Caco-2 (cell line): ENCODE results near the gene DBI. TPM values are rescaled to one million over a fixed set of nuclear protein-coding genes. Genes with fewer than 3 reads are reported as not detected.

Source experiments
- BruUV-seq: library from RNA; stranded (reverse); fragments of 400-500 nt; replicated peaks from 2 replicates; lab custom pipeline; 2021; lab: Mats Ljungman, UMichigan
- CTCF ChIA-PET: fragments of 300-600 bp; sonication (Branson Sonifier 250); formaldehyde crosslinking; loops from one replicate; lab custom pipeline; 2022; ENCODE audit warnings: antibody characterized with exemption; lab: Charles Lee
- POLR2A ChIA-PET: fragments of 300-600 bp; sonication (Branson Sonifier 250); formaldehyde crosslinking; loops from one replicate; lab custom pipeline; 2022; ENCODE audit warnings: antibody characterized with exemption; lab: Charles Lee
- DNase-seq, 2 experiments: peaks; one replicate each; pipeline versions ENCODE4 v3.0.0 to v3.0.0-alpha.2; 2020 to 2022
- H3K27me3 ChIP-seq: replicated peaks from 2 replicates; pipeline ENCODE4 v1.6.0; 2011; ENCODE audit warnings: low read length; ENCODE audit not compliant: control insufficient read depth, insufficient read depth
- H3K36me3 ChIP-seq: 2 replicates; pipeline ENCODE4 v1.5.1; 2011; ENCODE audit warnings: low read length; ENCODE audit not compliant: control insufficient read depth, insufficient read depth
- H3K4me1 ChIP-seq: fragments of 250-450 bp; sonication (Bioruptor Pico); 2 replicates; pipeline ENCODE4 v1.5.1; 2020; ENCODE audit warnings: mild to moderate bottlenecking
- H3K4me3 ChIP-seq: 2 replicates; pipeline ENCODE4 v1.5.1; 2011; ENCODE audit warnings: low read depth, mild to moderate bottlenecking, control low read depth, low read length
- H3K9me3 ChIP-seq: fragments of 250-450 bp; sonication (Bioruptor Pico); 2 replicates; pipeline ENCODE4 v1.5.1; 2020; ENCODE audit warnings: mild to moderate bottlenecking, moderate library complexity
- H3K27ac Mint-ChIP-seq: one replicate; pipeline ENCODE4 v1.8.0; 2022; ENCODE audit warnings: mixed read lengths; ENCODE audit not compliant: unreplicated experiment
- H3K27me3 Mint-ChIP-seq: one replicate; pipeline ENCODE4 v1.8.0; 2022; ENCODE audit warnings: mixed read lengths; ENCODE audit not compliant: insufficient read depth, unreplicated experiment
- H3K36me3 Mint-ChIP-seq: one replicate; pipeline ENCODE4 v1.8.0; 2022; ENCODE audit warnings: mild to moderate bottlenecking, mixed read lengths; ENCODE audit not compliant: insufficient read depth, unreplicated experiment
- H3K4me1 Mint-ChIP-seq: one replicate; pipeline ENCODE4 v1.8.0; 2022; ENCODE audit warnings: low read depth, mixed read lengths; ENCODE audit not compliant: unreplicated experiment
- H3K4me3 Mint-ChIP-seq: one replicate; pipeline ENCODE4 v1.8.0; 2022; ENCODE audit warnings: mild to moderate bottlenecking, moderate library complexity, mixed read lengths; ENCODE audit not compliant: unreplicated experiment
- H3K9me3 Mint-ChIP-seq: one replicate; pipeline ENCODE4 v1.8.0; 2022; ENCODE audit warnings: mixed read lengths; ENCODE audit not compliant: unreplicated experiment
- intact Hi-C: fragments of 100-400 bp; cut with micrococcal nuclease; formaldehyde crosslinking; loops from one replicate; pipeline ENCODE4 v1.10.0; 2022; ENCODE audit not compliant: unreplicated experiment
- total RNA-seq: library from RNA; stranded (reverse); gene quantifications from 2 replicates; pipeline ENCODE4 v1.2.3, GENCODE V29; 2022
- TF ChIP-seq, protein P1 (sequence below), 2 experiments: fragments of 200-600 bp in 1 of 2; IDR thresholded peaks; 1 replicate in 1 of 2; 2 replicates in 1 of 2; pipeline versions ENCODE4 v1.5.1 to v1.8.0; 2011 to 2022; ENCODE audit warnings: antibody characterized with exemption in 1 of 2, control low read depth in 1 of 2, inconsistent platforms in 1 of 2, low read depth in 1 of 2, low read length in 1 of 2, mild to moderate bottlenecking in 1 of 2, moderate library complexity in 1 of 2; ENCODE audit not compliant: insufficient read depth in 1 of 2, severe bottlenecking in 1 of 2, unreplicated experiment in 1 of 2

DBI gene
- total RNA-seq, 1 experiment from 2014 or later: 257 TPM

- intact Hi-C loops: no loop called here
- no peak for DNase-seq
- no peaks in the 10 kb centered on the region; the same call in 1 of the 2 replicates for H3K27me3 ChIP-seq
- Mint-ChIP-seq H3K27ac (no peak overlapping the region), H3K9me3 (peaks cover 6% of the 10 kb centered on the region), H3K4me1 (peaks cover 7% of the 10 kb centered on the region), H3K36me3 (peaks cover 14% of the 10 kb centered on the region), H3K27me3 (no peaks in the 10 kb centered on the region), H3K4me3 (no peak overlapping the region)
- TF ChIP-seq, protein P1, sequence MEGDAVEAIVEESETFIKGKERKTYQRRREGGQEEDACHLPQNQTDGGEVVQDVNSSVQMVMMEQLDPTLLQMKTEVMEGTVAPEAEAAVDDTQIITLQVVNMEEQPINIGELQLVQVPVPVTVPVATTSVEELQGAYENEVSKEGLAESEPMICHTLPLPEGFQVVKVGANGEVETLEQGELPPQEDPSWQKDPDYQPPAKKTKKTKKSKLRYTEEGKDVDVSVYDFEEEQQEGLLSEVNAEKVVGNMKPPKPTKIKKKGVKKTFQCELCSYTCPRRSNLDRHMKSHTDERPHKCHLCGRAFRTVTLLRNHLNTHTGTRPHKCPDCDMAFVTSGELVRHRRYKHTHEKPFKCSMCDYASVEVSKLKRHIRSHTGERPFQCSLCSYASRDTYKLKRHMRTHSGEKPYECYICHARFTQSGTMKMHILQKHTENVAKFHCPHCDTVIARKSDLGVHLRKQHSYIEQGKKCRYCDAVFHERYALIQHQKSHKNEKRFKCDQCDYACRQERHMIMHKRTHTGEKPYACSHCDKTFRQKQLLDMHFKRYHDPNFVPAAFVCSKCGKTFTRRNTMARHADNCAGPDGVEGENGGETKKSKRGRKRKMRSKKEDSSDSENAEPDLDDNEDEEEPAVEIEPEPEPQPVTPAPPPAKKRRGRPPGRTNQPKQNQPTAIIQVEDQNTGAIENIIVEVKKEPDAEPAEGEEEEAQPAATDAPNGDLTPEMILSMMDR (IDR thresholded peaks at IDR 0.05; ENCODE audit: insufficient read depth in 1 of 2, low read depth in 1 of 2, low read length in 1 of 2, severe bottlenecking in 1 of 2, unreplicated experiment in 1 of 2): no peak
- H3K4me1 ChIP-seq: peaks cover 4% of the 10 kb centered on the region; the same call in 1 of the 2 replicates
- peaks cover 7% of the 10 kb centered on the region for H3K9me3 ChIP-seq
- CTCF ChIA-PET: no interaction called here
- H3K4me3 ChIP-seq: no peak overlapping the region
- no TSS peak for BruUV-seq
- H3K36me3 ChIP-seq: no peaks in the 10 kb centered on the region
- POLR2A ChIA-PET: interaction anchor here (0.6 kb wide), 1 partner anchor 12 kb away, joined by 3 read pairs; the partner anchor contains the start of genes C2orf76 and DBI
Observed at GRCh38 chr2:119378566-119378965, 11.8 kb downstream of the DBI start.

GRCh38 chr2:119383410-119384140, 16.8 kb downstream of the DBI start:
- peaks cover 9% of the 10 kb centered on the region; the same call in 1 of the 2 replicates for H3K4me1 ChIP-seq
- H3K36me3 Mint-ChIP-seq: no peaks in the 10 kb centered on the region
- ChIA-PET CTCF (no interaction called here), POLR2A (no interaction called here)
- BruUV-seq: no TSS peak
- intact Hi-C loops: no loop called here
- H3K27me3 ChIP-seq: no peaks in the 10 kb centered on the region; the same call in 1 of the 2 replicates
- H3K27me3 Mint-ChIP-seq: peaks cover 5% of the 10 kb centered on the region
- DNase-seq: no peak
- H3K9me3 Mint-ChIP-seq: no peaks in the 10 kb centered on the region
- no peaks in the 10 kb centered on the region for H3K9me3 ChIP-seq
- H3K4me3 ChIP-seq: no peak overlapping the region
- H3K4me1 Mint-ChIP-seq: no peaks in the 10 kb centered on the region
- TF ChIP-seq, protein P1 (IDR thresholded peaks at IDR 0.05; ENCODE audit: insufficient read depth in 1 of 2, low read depth in 1 of 2, low read length in 1 of 2, severe bottlenecking in 1 of 2, unreplicated experiment in 1 of 2): no peak
- H3K36me3 ChIP-seq: no peaks in the 10 kb centered on the region
- no peak overlapping the region for H3K27ac Mint-ChIP-seq
- H3K4me3 Mint-ChIP-seq: no peak overlapping the region

DNA sequence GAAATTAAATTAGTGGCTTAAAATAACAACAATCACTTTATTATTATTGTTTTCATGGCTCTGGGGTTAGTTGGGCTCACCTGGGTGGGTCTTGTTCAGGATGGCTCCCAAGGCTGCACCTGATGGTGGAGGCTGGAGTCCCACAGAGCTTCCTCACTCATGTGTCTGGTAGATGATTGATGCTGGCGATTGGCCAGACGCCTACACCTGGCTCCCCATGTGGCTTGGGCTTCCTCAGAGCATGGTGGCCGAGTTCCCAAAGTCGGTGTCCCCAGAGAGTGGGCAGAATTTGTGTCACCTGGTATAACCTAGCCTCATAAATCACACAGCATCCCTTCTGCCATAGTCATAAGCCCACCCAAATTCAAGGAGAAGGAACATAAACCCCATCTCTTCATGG, 18.2 kb downstream of the DBI start:
- peaks cover 5% of the 10 kb centered on the region for H3K27me3 Mint-ChIP-seq
- Histone ChIP-seq H3K36me3 (no peaks in the 10 kb centered on the region), H3K4me3 (no peak overlapping the region), H3K9me3 (no peaks in the 10 kb centered on the region), H3K4me1 (peaks cover 9% of the 10 kb centered on the region; the same call in 1 of the 2 replicates), H3K27me3 (no peaks in the 10 kb centered on the region; the same call in 1 of the 2 replicates)
- ChIA-PET CTCF (no interaction called here), POLR2A (no interaction called here)
- H3K4me3 Mint-ChIP-seq: no peak overlapping the region
- no peak overlapping the region for H3K27ac Mint-ChIP-seq
- intact Hi-C loops: no loop called here
- peaks cover 7% of the 10 kb centered on the region for H3K4me1 Mint-ChIP-seq
- TF ChIP-seq, protein P1 (IDR thresholded peaks at IDR 0.05; ENCODE audit: insufficient read depth in 1 of 2, low read depth in 1 of 2, low read length in 1 of 2, severe bottlenecking in 1 of 2, unreplicated experiment in 1 of 2): no peak
- H3K9me3 Mint-ChIP-seq: no peaks in the 10 kb centered on the region
- BruUV-seq: no TSS peak
- DNase-seq: no peak
- H3K36me3 Mint-ChIP-seq: no peaks in the 10 kb centered on the region
